Karpas-422 (cell line): Measurements from ENCODE around the gene NLRC4. TPM values are rescaled to one million over a fixed set of nuclear protein-coding genes. Genes with fewer than 3 reads are reported as not detected.
"Not testable (repeated sequence)": the region's sequence is repeated elsewhere in the genome, so short reads cannot be mapped to it uniquely, and the experiment has no call there.

ENCODE experiments used
- DNase-seq: peaks from one replicate; pipeline ENCODE4 v3.0.0-alpha.2; 2015
- H2AFZ ChIP-seq: fragments of 200-600 bp; sonication (generic); 2 replicates; pipeline ENCODE4 v1.6.1; 2014; ENCODE audit warnings: antibody characterized with exemption, low read length, mixed read lengths
- H3K27ac ChIP-seq: fragments of 200-600 bp; sonication (generic); 2 replicates; pipeline ENCODE4 v1.5.1; 2014; ENCODE audit warnings: mild to moderate bottlenecking, low read length, moderate library complexity
- H3K27me3 ChIP-seq: fragments of 200-600 bp; sonication (generic); 2 replicates; pipeline ENCODE4 v1.6.1; 2014; ENCODE audit warnings: low read length, mixed read lengths
- H3K36me3 ChIP-seq: fragments of 200-600 bp; sonication (generic); 2 replicates; pipeline ENCODE4 v1.6.1; 2014; ENCODE audit warnings: low read length, mixed read lengths; ENCODE audit not compliant: insufficient read depth
- H3K4me1 ChIP-seq: fragments of 200-600 bp; sonication (generic); 2 replicates; pipeline ENCODE4 v1.6.1; 2014; ENCODE audit warnings: mild to moderate bottlenecking, low read length, mixed read lengths
- H3K4me2 ChIP-seq: fragments of 200-600 bp; sonication (generic); 2 replicates; pipeline ENCODE4 v1.6.1; 2014; ENCODE audit warnings: low read length, low read depth, mild to moderate bottlenecking; ENCODE audit not compliant: poor library complexity, severe bottlenecking
- H3K4me3 ChIP-seq: fragments of 200-600 bp; sonication (generic); 2 replicates; pipeline ENCODE4 v1.5.1; 2014; ENCODE audit warnings: mild to moderate bottlenecking, antibody characterized with exemption, low read length, mixed read lengths
- H3K79me2 ChIP-seq: fragments of 200-600 bp; sonication (generic); 2 replicates; pipeline ENCODE4 v1.6.1; 2014; ENCODE audit warnings: mild to moderate bottlenecking, low read length, mixed read lengths
- H3K9ac ChIP-seq: fragments of 200-600 bp; sonication (generic); 2 replicates; pipeline ENCODE4 v1.6.0; 2014; ENCODE audit warnings: low read length
- H3K9me2 ChIP-seq: fragments of 200-600 bp; sonication (generic), shearing (Covaris generic); replicated peaks from 2 replicates; pipeline ENCODE4 v1.6.0; 2014; ENCODE audit warnings: mild to moderate bottlenecking, low read length, moderate library complexity; ENCODE audit not compliant: insufficient read depth
- H3K9me3 ChIP-seq: fragments of 300-700, 200-600 bp; sonication (generic); 2 replicates; pipeline ENCODE4 v1.6.1; 2014; ENCODE audit warnings: low read length, mixed read lengths
- H4K20me1 ChIP-seq: fragments of 200-600 bp; sonication (generic); 2 replicates; pipeline ENCODE4 v1.6.1; 2014; ENCODE audit warnings: mild to moderate bottlenecking, antibody characterized with exemption, low read length, low read depth; ENCODE audit not compliant: insufficient read depth
- total RNA-seq: library from RNA; depleted of rRNA; stranded (reverse); fragments of >200 nt; shearing (Covaris generic); gene quantifications from 2 replicates; pipeline ENCODE4 v1.2.3, GENCODE V29; 2014; ENCODE audit warnings: low replicate concordance

The NLRC4 gene
- total RNA-seq, 1 experiment from 2014 or later, result 1.6 TPM

GRCh38 chr2:32278478-32278853, 13.8 kb upstream of the NLRC4 start:
- H3K27me3 ChIP-seq, result no peaks in the 10 kb centered on the region
- H3K4me2 ChIP-seq, result peak overlapping the region; percentile 94
- peaks cover 58% of the 10 kb centered on the region for H3K79me2 ChIP-seq
- H3K9me2 ChIP-seq, result no peaks in the 10 kb centered on the region; the same call in 1 of the 2 replicates
- H3K4me1 ChIP-seq, result peaks cover 18% of the 10 kb centered on the region
- DNase-seq, result no peak
- H3K4me3 ChIP-seq, result peak overlapping the region; percentile 95
- peak overlapping the region; percentile 94 for H3K9ac ChIP-seq
- peaks cover 19% of the 10 kb centered on the region for H3K36me3 ChIP-seq
- no peaks in the 10 kb centered on the region for H4K20me1 ChIP-seq
- no peaks in the 10 kb centered on the region for H3K9me3 ChIP-seq
- no peak overlapping the region for H2AFZ ChIP-seq
- H3K27ac ChIP-seq, result peak overlapping the region; percentile 62

- Histone ChIP-seq H3K27me3 (no peaks in the 10 kb centered on the region), H3K36me3 (peaks cover 13% of the 10 kb centered on the region), H3K4me3 (peak within 1 kb of the TSS; percentile 95), H3K9me2 (no peaks in the 10 kb centered on the region; the same call in 1 of the 2 replicates), H3K9ac (peak within 1 kb of the TSS; percentile 94), H2AFZ (peak within 1 kb of the TSS; percentile 70; the same call in 1 of the 2 replicates), H3K27ac (peak within 1 kb of the TSS; percentile 62), H3K79me2 (peaks cover 52% of the 10 kb centered on the region), H4K20me1 (no peaks in the 10 kb centered on the region), H3K9me3 (no peaks in the 10 kb centered on the region), H3K4me2 (peak within 1 kb of the TSS; percentile 94), H3K4me1 (peaks cover 18% of the 10 kb centered on the region)
- peak; percentile 97 for DNase-seq
These were observed 13.2 kb upstream of the NLRC4 start, which contains the start of gene YIPF4 for GRCh38 chr2:32277674-32278477. YIPF4 (plus strand) TSS chr2:32277904; CDS start chr2:32278156, 252 bp downstream.

GRCh38 chr2:32277363-32277673, 12.6 kb upstream of the NLRC4 start:
- Histone ChIP-seq H3K27ac (no peak overlapping the region), H3K4me3 (peak overlapping the region; percentile 95)

GRCh38 chr2:32275790-32276189, 11.1 kb upstream of the NLRC4 start:
- not testable (repeated sequence) for H2AFZ ChIP-seq, H3K9me2 ChIP-seq, H3K4me3 ChIP-seq, H3K36me3 ChIP-seq, H3K27ac ChIP-seq, H3K9me3 ChIP-seq, H4K20me1 ChIP-seq, H3K4me2 ChIP-seq, H3K27me3 ChIP-seq, DNase-seq, H3K9ac ChIP-seq
- Histone ChIP-seq H3K79me2 (peaks cover 32% of the 10 kb centered on the region), H3K4me1 (peaks cover 18% of the 10 kb centered on the region)

More at GRCh38 chr2:32277363-32277673, 12.6 kb upstream of the NLRC4 start:
- Histone ChIP-seq H3K36me3 (peaks cover 11% of the 10 kb centered on the region), H2AFZ (peak overlapping the region; percentile 70; the same call in 1 of the 2 replicates), H3K9me2 (no peaks in the 10 kb centered on the region; the same call in 1 of the 2 replicates), H3K9ac (peak overlapping the region; percentile 94), H3K4me2 (peak overlapping the region; percentile 94), H3K79me2 (peaks cover 47% of the 10 kb centered on the region), H3K27me3 (no peaks in the 10 kb centered on the region), H4K20me1 (no peaks in the 10 kb centered on the region), H3K4me1 (peaks cover 18% of the 10 kb centered on the region), H3K9me3 (no peaks in the 10 kb centered on the region)
- no peak for DNase-seq

GRCh38 chr2:32274289-32274688, 9.6 kb upstream of the NLRC4 start:
- peaks cover 15% of the 10 kb centered on the region for H3K4me1 ChIP-seq
- no peaks in the 10 kb centered on the region for H4K20me1 ChIP-seq
- DNase-seq, result no peak
- no peak overlapping the region for H3K27ac ChIP-seq
- no peak overlapping the region for H3K4me2 ChIP-seq
- H3K27me3 ChIP-seq, result no peaks in the 10 kb centered on the region
- no peaks in the 10 kb centered on the region; the same call in 1 of the 2 replicates for H3K9me2 ChIP-seq
- peaks cover 21% of the 10 kb centered on the region for H3K79me2 ChIP-seq
- H2AFZ ChIP-seq, result peak overlapping the region; percentile 70; the same call in 1 of the 2 replicates
- H3K4me3 ChIP-seq, result no peak overlapping the region
- H3K9me3 ChIP-seq, result no peaks in the 10 kb centered on the region
- no peak overlapping the region for H3K9ac ChIP-seq
- no peaks in the 10 kb centered on the region for H3K36me3 ChIP-seq

- no peaks in the 10 kb centered on the region for H3K27me3 ChIP-seq
- H3K79me2 ChIP-seq, result 0 out of 2 replicates have a peak, but pooled peaks cover 4% of the 10 kb centered on the region
- H3K9me3 ChIP-seq, result no peaks in the 10 kb centered on the region
- H3K27ac ChIP-seq, result no peak overlapping the region
- no peak overlapping the region for H3K9ac ChIP-seq
- peak overlapping the region; percentile 80; the same call in 1 of the 2 replicates for H2AFZ ChIP-seq
- H3K4me1 ChIP-seq, result peaks cover 5% of the 10 kb centered on the region
- no peaks in the 10 kb centered on the region; the same call in 1 of the 2 replicates for H3K9me2 ChIP-seq
- no peak for DNase-seq
- H3K4me2 ChIP-seq, result no peak overlapping the region
- no peaks in the 10 kb centered on the region for H3K36me3 ChIP-seq
- H4K20me1 ChIP-seq, result no peaks in the 10 kb centered on the region
- H3K4me3 ChIP-seq, result no peak overlapping the region
These were observed 7.6 kb upstream of the NLRC4 start for GRCh38 chr2:32272279-32272678.

- H3K9ac ChIP-seq, result no peak overlapping the region
- H3K36me3 ChIP-seq, result no peaks in the 10 kb centered on the region
- H3K9me2 ChIP-seq, result no peaks in the 10 kb centered on the region
- no peak overlapping the region for H3K4me2 ChIP-seq
- no peaks in the 10 kb centered on the region for H3K27me3 ChIP-seq
- DNase-seq, result no peak
- no peak overlapping the region for H3K27ac ChIP-seq
- H3K4me3 ChIP-seq, result no peak overlapping the region
- peak overlapping the region; percentile 70; the same call in 1 of the 2 replicates for H2AFZ ChIP-seq
- H4K20me1 ChIP-seq, result no peaks in the 10 kb centered on the region
- no peaks in the 10 kb centered on the region for H3K79me2 ChIP-seq
- no peaks in the 10 kb centered on the region for H3K9me3 ChIP-seq
- no peaks in the 10 kb centered on the region for H3K4me1 ChIP-seq
These were observed 6.4 kb upstream of the NLRC4 start for GRCh38 chr2:32271063-32271462.

GRCh38 chr2:32262105-32262504, 2.6 kb downstream of the NLRC4 start:
- no peaks in the 10 kb centered on the region for H3K9me2 ChIP-seq
- H3K9ac ChIP-seq, result no peak overlapping the region
- H3K27me3 ChIP-seq, result no peaks in the 10 kb centered on the region
- no peak overlapping the region for H3K27ac ChIP-seq
- no peaks in the 10 kb centered on the region for H3K36me3 ChIP-seq
- H2AFZ ChIP-seq, result no peak overlapping the region; the same call in 1 of the 2 replicates
- no peaks in the 10 kb centered on the region for H3K79me2 ChIP-seq
- no peaks in the 10 kb centered on the region for H3K9me3 ChIP-seq
- peaks cover 30% of the 10 kb centered on the region for H3K4me1 ChIP-seq
- H3K4me2 ChIP-seq, result no peak overlapping the region
- no peak overlapping the region for H3K4me3 ChIP-seq
- H4K20me1 ChIP-seq, result no peaks in the 10 kb centered on the region
- no peak for DNase-seq
